Ascending aorta (tissue), 2 donors: Measurements from ENCODE around the gene LIMCH1. TPM values are rescaled to one million over a fixed set of nuclear protein-coding genes. Genes with fewer than 3 reads are reported as not detected.

Source experiments
- DNase-seq, 2 donors: peaks; one replicate each; pipeline ENCODE4 v3.0.0-alpha.2; 2019; ENCODE audit warnings: low spot score in 2 of 2
- H3K27ac ChIP-seq, 2 donors: fragments of 200-600 bp; sonication (generic); one replicate each; pipeline ENCODE4 v1.5.1; 2016 to 2017; ENCODE audit warnings: mild to moderate bottlenecking in 1 of 2
- H3K27me3 ChIP-seq: fragments of 200-600 bp; sonication (generic); one replicate; pipeline ENCODE4 v1.5.1; 2017
- H3K36me3 ChIP-seq, 2 donors: fragments of 200-600 bp; sonication (generic); one replicate each; pipeline ENCODE4 v1.5.1; 2016
- H3K4me1 ChIP-seq, 2 donors: fragments of 200-600 bp; sonication (generic); one replicate each; pipeline ENCODE4 v1.5.1; 2016 to 2017; ENCODE audit warnings: mild to moderate bottlenecking in 1 of 2
- H3K4me3 ChIP-seq, 2 donors: fragments of 200-600 bp; sonication (generic); one replicate each; pipeline ENCODE4 v1.5.1; 2016 to 2017; ENCODE audit warnings: mild to moderate bottlenecking in 1 of 2
- H3K9me3 ChIP-seq, 2 donors: fragments of 200-600 bp; sonication (generic); one replicate each; pipeline ENCODE4 v1.5.1; 2016
- intact Hi-C: fragments of 100-400 bp; cut with DNase I; formaldehyde crosslinking; loops from one replicate; pipeline ENCODE4 v1.15.1; 2023
- total RNA-seq: library from RNA; depleted of rRNA; stranded (reverse); fragments of >200 nt; gene quantifications from one replicate; pipeline ENCODE4 v1.1.0, GENCODE V29; 2016
- TF ChIP-seq, protein P1 (sequence below), 3 experiments: fragments of 200-600 bp in 2 of 3; fragments of 450-650 bp in 1 of 3; sonication (generic) in 2 of 3; IDR thresholded peaks; one replicate each; pipeline ENCODE4 v1.5.1; 2016 to 2019; ENCODE audit warnings: antibody characterized with exemption in 3 of 3, mild to moderate bottlenecking in 1 of 3, moderate library complexity in 1 of 3

LIMCH1 gene
- total RNA-seq, 1 donor from 2014 or later, result 44.4 TPM

DNA sequence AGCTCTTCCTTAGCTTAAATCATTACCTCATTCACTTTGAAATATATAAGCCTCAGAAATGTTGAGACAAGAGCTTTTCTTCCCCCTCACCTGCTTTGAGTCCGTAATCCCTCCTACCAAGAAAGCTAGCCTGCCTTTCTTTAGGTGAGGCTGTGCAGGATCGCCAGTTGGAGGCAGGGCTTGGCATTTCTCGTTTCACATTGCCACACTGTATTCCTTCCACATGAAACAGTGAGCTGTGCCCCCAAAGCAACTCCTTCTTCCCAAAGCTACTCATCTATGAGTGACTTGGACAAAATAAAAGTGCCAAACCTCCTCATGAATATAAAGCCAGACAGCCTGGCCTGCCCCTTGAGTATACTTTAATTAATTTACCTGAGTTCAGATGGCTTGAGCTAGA is 86.8 kb downstream of the LIMCH1 start:
- TF ChIP-seq, protein P1, sequence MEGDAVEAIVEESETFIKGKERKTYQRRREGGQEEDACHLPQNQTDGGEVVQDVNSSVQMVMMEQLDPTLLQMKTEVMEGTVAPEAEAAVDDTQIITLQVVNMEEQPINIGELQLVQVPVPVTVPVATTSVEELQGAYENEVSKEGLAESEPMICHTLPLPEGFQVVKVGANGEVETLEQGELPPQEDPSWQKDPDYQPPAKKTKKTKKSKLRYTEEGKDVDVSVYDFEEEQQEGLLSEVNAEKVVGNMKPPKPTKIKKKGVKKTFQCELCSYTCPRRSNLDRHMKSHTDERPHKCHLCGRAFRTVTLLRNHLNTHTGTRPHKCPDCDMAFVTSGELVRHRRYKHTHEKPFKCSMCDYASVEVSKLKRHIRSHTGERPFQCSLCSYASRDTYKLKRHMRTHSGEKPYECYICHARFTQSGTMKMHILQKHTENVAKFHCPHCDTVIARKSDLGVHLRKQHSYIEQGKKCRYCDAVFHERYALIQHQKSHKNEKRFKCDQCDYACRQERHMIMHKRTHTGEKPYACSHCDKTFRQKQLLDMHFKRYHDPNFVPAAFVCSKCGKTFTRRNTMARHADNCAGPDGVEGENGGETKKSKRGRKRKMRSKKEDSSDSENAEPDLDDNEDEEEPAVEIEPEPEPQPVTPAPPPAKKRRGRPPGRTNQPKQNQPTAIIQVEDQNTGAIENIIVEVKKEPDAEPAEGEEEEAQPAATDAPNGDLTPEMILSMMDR (IDR thresholded peaks at IDR 0.05), result no peak
- no peaks in the 10 kb centered on the region for H3K9me3 ChIP-seq
- H3K4me1 ChIP-seq, result peaks cover 4 to 37% of the 10 kb centered on the region in 2 donors
- no peaks in the 10 kb centered on the region for H3K27me3 ChIP-seq
- no peaks in the 10 kb centered on the region for H3K36me3 ChIP-seq
- no peak for DNase-seq
- H3K4me3 ChIP-seq, result no peak overlapping the region
- intact Hi-C loops, result loop anchor here (5.0 kb wide), 1 partner anchor 87 kb away; the partner anchor contains the start of gene LIMCH1
- H3K27ac ChIP-seq, result peak overlapping the region; percentile 65 to 72

DNA sequence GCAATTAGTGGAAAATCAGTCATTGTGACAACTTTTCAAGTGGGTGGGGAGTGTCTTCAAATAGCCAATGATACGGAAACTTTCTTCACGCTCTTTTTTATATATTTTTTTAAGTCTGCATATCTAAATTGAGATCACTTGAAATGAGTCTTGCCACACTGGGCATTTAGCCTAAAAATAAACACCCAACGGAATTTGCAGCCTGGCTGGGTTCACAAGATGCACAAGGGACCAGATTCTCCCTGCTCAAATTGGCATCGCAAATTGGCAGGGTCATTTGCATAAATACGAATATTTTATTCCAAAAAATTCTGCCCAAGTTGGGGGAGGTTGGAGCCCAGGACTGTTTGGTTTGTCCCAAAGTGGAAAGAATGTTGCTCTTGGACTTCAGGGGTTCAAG is 87.6 kb downstream of the LIMCH1 start:
- Histone ChIP-seq H3K4me3 (peak overlapping the region in 1 of 2 donors; percentile 28), H3K27ac (peak overlapping the region; percentile 65 to 72), H3K36me3 (no peaks in the 10 kb centered on the region), H3K27me3 (no peaks in the 10 kb centered on the region), H3K9me3 (no peaks in the 10 kb centered on the region), H3K4me1 (peaks cover 4 to 32% of the 10 kb centered on the region in 2 donors)
- no peak for DNase-seq
- intact Hi-C loops, result no loop called here
- TF ChIP-seq, protein P1 (IDR thresholded peaks at IDR 0.05), result no peak

DNA sequence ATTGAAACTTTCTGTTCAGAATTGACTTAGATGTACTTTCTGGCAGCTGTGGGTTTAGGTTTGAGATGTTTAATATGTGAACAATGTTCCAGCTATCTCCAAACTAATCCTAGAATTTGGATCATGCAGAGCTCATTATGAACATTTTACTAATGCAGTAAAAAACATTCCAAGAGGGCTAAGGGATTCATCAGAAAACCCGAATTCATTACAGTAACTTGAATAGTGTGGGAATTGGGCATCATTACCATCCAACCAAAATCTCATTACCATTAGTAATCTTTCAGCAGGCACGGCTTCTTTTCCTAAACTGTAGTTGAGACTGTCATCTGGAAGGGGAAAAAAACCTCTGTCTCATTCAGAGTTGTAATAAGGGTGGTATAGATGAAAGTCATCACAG is 91.0 kb downstream of the LIMCH1 start:
- DNase-seq, result no peak
- Histone ChIP-seq H3K9me3 (no peaks in the 10 kb centered on the region), H3K27ac (no peak overlapping the region), H3K27me3 (no peaks in the 10 kb centered on the region), H3K4me3 (no peak overlapping the region), H3K36me3 (peaks cover 4 to 6% of the 10 kb centered on the region in 2 donors), H3K4me1 (peaks cover 15 to 32% of the 10 kb centered on the region in 2 donors)
- TF ChIP-seq, protein P1 (IDR thresholded peaks at IDR 0.05), result no peak
- intact Hi-C loops, result no loop called here

DNA sequence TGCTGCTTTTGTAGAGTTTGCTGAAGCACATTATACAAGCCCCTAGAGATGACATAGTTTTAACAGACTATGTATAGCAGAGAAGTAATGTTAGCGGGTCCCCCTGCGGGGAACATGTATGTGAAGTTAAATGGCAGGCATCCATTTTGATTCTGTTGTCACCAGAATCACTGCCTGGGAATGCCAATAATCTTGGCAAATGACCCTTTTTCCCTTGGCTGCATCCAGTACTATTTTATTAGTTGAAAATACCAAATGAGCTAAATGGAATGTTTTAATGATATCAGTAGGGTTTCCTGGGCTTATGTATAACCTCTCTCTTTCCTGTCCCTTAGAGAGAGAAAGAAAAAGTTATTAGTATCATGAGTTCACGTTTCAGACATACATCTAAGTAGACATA is 93.6 kb downstream of the LIMCH1 start:
- TF ChIP-seq, protein P1 (IDR thresholded peaks at IDR 0.05), result no peak
- no peak for DNase-seq
- no peaks in the 10 kb centered on the region for H3K9me3 ChIP-seq
- intact Hi-C loops, result no loop called here
- peak overlapping the region; percentile 47 to 67 for H3K27ac ChIP-seq
- no peaks in the 10 kb centered on the region for H3K27me3 ChIP-seq
- peaks cover 11 to 13% of the 10 kb centered on the region in 2 donors for H3K4me1 ChIP-seq
- H3K36me3 ChIP-seq, result peaks cover 6 to 10% of the 10 kb centered on the region in 2 donors
- no peak overlapping the region for H3K4me3 ChIP-seq

DNA sequence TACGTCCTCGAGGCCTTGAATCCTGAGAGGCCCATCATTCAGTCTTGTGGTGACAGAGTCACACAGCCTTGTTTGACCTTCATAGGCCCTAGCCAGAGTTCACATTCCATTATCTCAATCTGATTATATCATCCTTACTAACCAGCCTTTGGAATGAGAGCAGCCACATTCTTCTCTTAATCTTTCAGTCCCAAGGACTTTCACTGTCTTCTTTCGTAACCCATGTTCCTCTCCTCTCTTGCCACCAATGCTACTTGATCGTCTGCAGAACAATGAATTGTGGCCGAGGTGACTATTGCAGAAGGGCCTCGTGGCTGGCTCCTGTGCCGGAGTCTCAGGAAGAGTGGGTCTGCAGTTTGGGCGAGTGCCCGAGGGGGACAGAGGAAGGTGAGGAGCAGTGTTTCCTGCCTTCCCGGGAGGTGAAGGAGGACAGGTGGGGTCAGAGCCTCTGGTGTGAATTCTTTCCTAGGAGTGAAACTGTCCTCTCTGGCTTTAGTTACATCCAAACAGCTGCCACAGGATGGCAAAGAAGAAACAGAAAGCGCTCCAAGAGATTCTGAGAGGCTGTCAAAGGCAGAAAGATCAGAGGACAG is 94.6 kb downstream of the LIMCH1 start:
- peak overlapping the region; percentile 47 to 67 for H3K27ac ChIP-seq
- H3K36me3 ChIP-seq, result peaks cover 6 to 10% of the 10 kb centered on the region in 2 donors
- DNase-seq, result no peak
- peaks cover 11 to 13% of the 10 kb centered on the region in 2 donors for H3K4me1 ChIP-seq
- no peak overlapping the region for H3K4me3 ChIP-seq
- intact Hi-C loops, result no loop called here
- no peaks in the 10 kb centered on the region for H3K9me3 ChIP-seq
- TF ChIP-seq, protein P1 (IDR thresholded peaks at IDR 0.05), result no peak
- no peaks in the 10 kb centered on the region for H3K27me3 ChIP-seq
